ENCODE data around the gene RHBDF1. TPM values are rescaled to one million over a fixed set of nuclear protein-coding genes. Genes with fewer than 3 reads are reported as not detected.

Gene RHBDF1
- polyA plus RNA-seq, 3 donors, result 0.20 TPM; not detected in 2

- Histone ChIP-seq H3K9ac (ENCODE audit: insufficient read depth, low read length, poor library complexity, severe bottlenecking) (peak overlapping the region; percentile 83), H3K9me3 (replicated peaks in 1 of 2; ENCODE audit: control insufficient read depth in 1 of 2, insufficient read depth in 1 of 2, low read length in 2 of 2) (no peaks in the 10 kb centered on the region), H3K36me3 (replicated peaks in 1 of 2; ENCODE audit: control insufficient read depth in 1 of 2, insufficient read depth in 2 of 2, low read length in 2 of 2) (peaks cover 21 to 23% of the 10 kb centered on the region in 2 donors), H2AFZ (ENCODE audit: insufficient read depth, low read depth, low read length, poor library complexity, severe bottlenecking) (no peak overlapping the region), H3K27me3 (ENCODE audit: control insufficient read depth in 2 of 2, insufficient read depth in 2 of 2, low read length in 2 of 2) (peaks cover 0 to 11% of the 10 kb centered on the region in 2 donors), H4K20me1 (ENCODE audit: insufficient read depth, low read length) (peaks cover 7% of the 10 kb centered on the region), H3K4me2 (replicated peaks; ENCODE audit: extremely low read depth, low read length, poor library complexity, severe bottlenecking) (peak overlapping the region; percentile 98), H3K4me3 (replicated peaks in 1 of 3; ENCODE audit: low read depth in 2 of 3, low read length in 3 of 3) (peak overlapping the region in 1 of 3 experiments; percentile 87), H3K27ac (ENCODE audit: low read depth in 1 of 2, low read length in 2 of 2) (no peak overlapping the region), H3K4me1 (ENCODE audit: control insufficient read depth in 1 of 2, insufficient read depth in 2 of 2, low read length in 2 of 2) (peaks cover 30 to 44% of the 10 kb centered on the region in 2 donors), H3K79me2 (ENCODE audit: insufficient read depth, low read length) (peaks cover 8% of the 10 kb centered on the region)
- intact Hi-C loops (cut with micrococcal nuclease), result loop anchor here in 1 of 2 donors (2.0 kb wide), 1 partner anchor 25 kb away; no protein-coding TSS in a partner anchor
- Mint-ChIP-seq H3K4me1 (peaks cover 49% of the 10 kb centered on the region), H3K4me3 (peak overlapping the region; percentile 93 to 98), H3K9me3 (peaks cover 0 to 2% (median 0%) of the 10 kb centered on the region in 7 donors), H3K36me3 (peaks cover 24 to 40% of the 10 kb centered on the region in 2 donors), H3K27ac (peak overlapping the region in 3 of 7 donors; percentile 78 to 85 (median 79)), H3K27me3 (ENCODE audit: low read depth in 3 of 3) (peaks cover 12 to 18% (median 12%) of the 10 kb centered on the region in 3 donors)
- WGBS (ENCODE audit: insufficient coverage), result 63% methylated on average over 32 of the region's 32 CpGs
- no peak for DNase-seq
- no peak for TF ChIP-seq CTCF (IDR thresholded peaks at IDR 0.05)
Measured at GRCh38 chr16:79151-80054, 7.0 kb upstream of the RHBDF1 start.

- H4K20me1 ChIP-seq (ENCODE audit: insufficient read depth, low read length), result no peaks in the 10 kb centered on the region
- peaks cover 8% of the 10 kb centered on the region for H3K79me2 ChIP-seq (ENCODE audit: insufficient read depth, low read length)
- peaks cover 18 to 33% of the 10 kb centered on the region in 2 donors for H3K36me3 Mint-ChIP-seq
- TF ChIP-seq CTCF (IDR thresholded peaks at IDR 0.05), result no peak
- peaks cover 16 to 26% (median 20%) of the 10 kb centered on the region in 3 donors for H3K27me3 Mint-ChIP-seq (ENCODE audit: low read depth in 3 of 3)
- H3K9me3 Mint-ChIP-seq, result peaks cover 0 to 2% (median 0%) of the 10 kb centered on the region in 7 donors
- H3K4me2 ChIP-seq (replicated peaks; ENCODE audit: extremely low read depth, low read length, poor library complexity, severe bottlenecking), result peak overlapping the region; percentile 98
- intact Hi-C loops (cut with micrococcal nuclease), result loop anchor here in 1 of 2 donors (2.0 kb wide), 1 partner anchor 24 kb away; no protein-coding TSS in a partner anchor
- peak overlapping the region; percentile 93 to 98 for H3K4me3 Mint-ChIP-seq
- DNase-seq, result peak in 1 of 3 donors; percentile 4
- peaks cover 27 to 36% of the 10 kb centered on the region in 2 donors for H3K4me1 ChIP-seq (ENCODE audit: control insufficient read depth in 1 of 2, insufficient read depth in 2 of 2, low read length in 2 of 2)
- H3K27me3 ChIP-seq (ENCODE audit: control insufficient read depth in 2 of 2, insufficient read depth in 2 of 2, low read length in 2 of 2), result peaks cover 0 to 18% of the 10 kb centered on the region in 2 donors
- peaks cover 15 to 16% of the 10 kb centered on the region in 2 donors for H3K36me3 ChIP-seq (replicated peaks in 1 of 2; ENCODE audit: control insufficient read depth in 1 of 2, insufficient read depth in 2 of 2, low read length in 2 of 2)
- H3K9ac ChIP-seq (ENCODE audit: insufficient read depth, low read length, poor library complexity, severe bottlenecking), result peak overlapping the region; percentile 83
- H3K4me3 ChIP-seq (replicated peaks in 1 of 3; ENCODE audit: low read depth in 2 of 3, low read length in 3 of 3), result peak overlapping the region; percentile 73 to 87 (median 77)
- no peaks in the 10 kb centered on the region for H3K9me3 ChIP-seq (replicated peaks in 1 of 2; ENCODE audit: control insufficient read depth in 1 of 2, insufficient read depth in 1 of 2, low read length in 2 of 2)
- H2AFZ ChIP-seq (ENCODE audit: insufficient read depth, low read depth, low read length, poor library complexity, severe bottlenecking), result peak overlapping the region; percentile 89
- H3K27ac ChIP-seq (ENCODE audit: low read depth in 1 of 2, low read length in 2 of 2), result peak overlapping the region in 1 of 2 donors; percentile 74
- peaks cover 41% of the 10 kb centered on the region for H3K4me1 Mint-ChIP-seq
- WGBS (ENCODE audit: insufficient coverage), result 8% methylated on average over 32 of the region's 36 CpGs
- H3K27ac Mint-ChIP-seq, result peak overlapping the region in 6 of 7 donors; percentile 54 to 86 (median 84)
Measured at GRCh38 chr16:78444-79150, 6.2 kb upstream of the RHBDF1 start.
